GM12878 (cell line): ENCODE data around the gene ARPC1B. TPM values are rescaled to one million over a fixed set of nuclear protein-coding genes. Genes with fewer than 3 reads are reported as not detected.

ENCODE experiments used
- ATAC-seq: fragments of 200-7000 bp; cut with Tn5 transposase; 3 replicates; pipeline ENCODE4 v1.9.1; 2020; ENCODE audit warnings: mild to moderate bottlenecking, moderate library complexity
- BruUV-seq: library from RNA; stranded (reverse); fragments of 400-500 nt; replicated peaks from 2 replicates; lab custom pipeline; 2021; lab: Mats Ljungman, UMichigan
- CTCF ChIA-PET: fragments of 300-600 bp; sonication (Branson Sonifier 250); formaldehyde crosslinking; extraction: SDS; loops from one replicate; lab custom pipeline; 2021; ENCODE audit warnings: inconsistent platforms; lab: Yijun Ruan, JAX
- POLR2A ChIA-PET: fragments of 350-600 bp; formaldehyde crosslinking; extraction: SDS; loops from one replicate; lab custom pipeline; 2021; ENCODE audit warnings: inconsistent platforms; lab: Charles Lee
- RAD21 ChIA-PET: fragments of 300-600 bp; sonication (Branson Sonifier 250); formaldehyde crosslinking; loops from one replicate; lab custom pipeline; 2023; ENCODE audit warnings: antibody characterized with exemption; ENCODE audit not compliant: unreplicated experiment; lab: Charles Lee
- SMC1A ChIA-PET: fragments of 300-600 bp; sonication (Branson Sonifier 250); formaldehyde crosslinking; loops from one replicate; lab custom pipeline; 2023; ENCODE audit not compliant: unreplicated experiment, uncharacterized antibody; lab: Charles Lee
- DNase-seq: peaks from one replicate; pipeline ENCODE4 v3.0.0-alpha.2; 2011; ENCODE audit warnings: low read depth, low spot score
- FAIRE-seq: peaks from 3 replicates; lab custom pipeline; 2011; peaks lifted over from hg19 to GRCh38; lab: Jason Lieb, UNC
- H2AFZ ChIP-seq: 2 replicates; pipeline ENCODE4 v1.6.0; 2011; ENCODE audit warnings: low read depth, low read length, control low read depth; ENCODE audit not compliant: control insufficient read depth
- H3K27ac ChIP-seq: 2 replicates; pipeline ENCODE4 v1.5.1; 2011; ENCODE audit warnings: control low read depth; ENCODE audit not compliant: control insufficient read depth, insufficient read depth
- H3K27me3 ChIP-seq, 2 experiments: replicated peaks in 1 of 2; 2 replicates each; pipeline versions ENCODE4 v1.6.0 to v1.6.1; 2011; ENCODE audit warnings: low read length in 1 of 2; ENCODE audit not compliant: control insufficient read depth in 2 of 2, insufficient read depth in 2 of 2
- H3K36me3 ChIP-seq, 2 experiments: 2 replicates each; pipeline ENCODE4 v1.5.1; 2011; ENCODE audit warnings: low read length in 1 of 2; ENCODE audit not compliant: control insufficient read depth in 2 of 2, insufficient read depth in 2 of 2
- H3K4me1 ChIP-seq: 2 replicates; pipeline ENCODE4 v1.6.1; 2011; ENCODE audit warnings: mild to moderate bottlenecking, low read length, moderate library complexity, mixed read lengths; ENCODE audit not compliant: control insufficient read depth, insufficient read depth
- H3K4me2 ChIP-seq: 2 replicates; pipeline ENCODE4 v1.6.0; 2011; ENCODE audit warnings: control low read depth; ENCODE audit not compliant: control insufficient read depth, insufficient read depth
- H3K4me3 ChIP-seq: fragments of 200-600 bp; sonication (generic); 2 replicates; pipeline ENCODE4 v1.5.1; 2016
- H3K79me2 ChIP-seq: 2 replicates; pipeline ENCODE4 v1.6.0; 2011; ENCODE audit warnings: low read length; ENCODE audit not compliant: control insufficient read depth, insufficient read depth
- H3K9ac ChIP-seq: 2 replicates; pipeline ENCODE4 v1.8.0; 2011; ENCODE audit warnings: low read length, control low read depth, mixed read lengths; ENCODE audit not compliant: control insufficient read depth, insufficient read depth
- H3K9me3 ChIP-seq: replicated peaks from 3 replicates; pipeline ENCODE4 v1.5.1; 2011; ENCODE audit warnings: mild to moderate bottlenecking, low read length; ENCODE audit not compliant: control insufficient read depth, insufficient read depth
- H4K20me1 ChIP-seq: 2 replicates; pipeline ENCODE4 v1.6.0; 2011; ENCODE audit not compliant: control insufficient read depth, insufficient read depth
- BACH1 ChIP-seq: fragments of 450-650 bp; IDR thresholded peaks from 2 replicates; pipeline ENCODE4 v1.6.1; 2017; ENCODE audit warnings: mild to moderate bottlenecking, borderline replicate concordance
- BCL3 ChIP-seq: IDR thresholded peaks from 2 replicates; pipeline ENCODE4 v1.6.1; 2011; ENCODE audit warnings: borderline replicate concordance, low read depth, mild to moderate bottlenecking, moderate library complexity, low read length; ENCODE audit not compliant: insufficient read depth, poor library complexity, severe bottlenecking
- NFXL1 ChIP-seq: fragments of 450-650 bp; IDR thresholded peaks from 2 replicates; pipeline ENCODE4 v1.6.1; 2017; ENCODE audit warnings: antibody characterized with exemption, mild to moderate bottlenecking, borderline replicate concordance
- POLR2A ChIP-seq: IDR thresholded peaks from 2 replicates; pipeline ENCODE4 v1.6.1; 2011; ENCODE audit warnings: low read depth, mild to moderate bottlenecking, low read length
- POLR2AphosphoS2 ChIP-seq: IDR thresholded peaks from 2 replicates; pipeline ENCODE4 v1.6.1; 2011; ENCODE audit warnings: low read depth, mild to moderate bottlenecking, low read length, improper control_type of control experiment, moderate library complexity
- POLR2AphosphoS5 ChIP-seq: IDR thresholded peaks from 2 replicates; pipeline ENCODE4 v1.6.1; 2011; ENCODE audit warnings: mild to moderate bottlenecking, low read length, inconsistent platforms
- RUNX3 ChIP-seq: IDR thresholded peaks from 2 replicates; pipeline ENCODE4 v1.6.1; 2012; ENCODE audit warnings: low read length, inconsistent platforms
- ZNF384 ChIP-seq: IDR thresholded peaks from 2 replicates; pipeline ENCODE4 v1.6.1; 2012; ENCODE audit warnings: low read depth, mild to moderate bottlenecking, low read length, improper control_type of control experiment, borderline replicate concordance
- WGBS: methylation state at CpG from one replicate; pipeline ENCODE4 v1.1.6; 2016; ENCODE audit warnings: low lambda C conversion rate; ENCODE audit not compliant: insufficient replicate concordance, insufficient coverage; ENCODE audit errors: missing lambda C conversion rate; 5-methylcytosine and 5-hydroxymethylcytosine counted together
- in situ Hi-C: fragments of 300-500 bp; cut with MboI; formaldehyde crosslinking; loops from 9 replicates; pipeline ENCODE4 v1.14.3; 2018; ENCODE audit warnings: mixed read lengths
- intact Hi-C: fragments of 100-400 bp; cut with micrococcal nuclease; formaldehyde crosslinking; loops from one replicate; pipeline ENCODE4 v1.14.2; 2022; ENCODE audit not compliant: unreplicated experiment
- polyA plus RNA-seq, 11 experiments: library from polyadenylated mRNA; depleted of rRNA in 4 of 11; unstranded in 6 of 11; stranded (reverse) in 5 of 11; fragments of >200 nt; fragmentation: Nextera tagmentation in 4 of 11; fragmentation: Illumina TruSeq in 1 of 11; extraction: Ambion mirVana in 4 of 11; extraction: Trizol in 1 of 11; gene quantifications; 1 replicate in 1 of 11; 2 replicates in 10 of 11; pipeline versions ENCODE4 v1.2.1 to v1.2.3, GENCODE V29; 2011 to 2016; ENCODE audit warnings: inconsistent platforms in 2 of 11, missing spikeins in 2 of 11, low read depth in 1 of 11
- total RNA-seq, 4 experiments: library from RNA; depleted of rRNA in 3 of 4; stranded (reverse); fragments of >200 nt in 3 of 4; fragmentation: Illumina TruSeq in 1 of 4; extraction: Trizol in 1 of 4; gene quantifications; 2 replicates each; pipeline versions ENCODE4 v1.2.1 to v1.2.3, GENCODE V29; 2013 to 2021

Gene ARPC1B
- total and polyA plus RNA-seq, 10 of the 15 experiments (the other 5 are each of a cell fraction or from before 2014, with no cell fraction given): 14.1 to 762 (median 387) TPM

- 21% methylated on average over 68 of the region's 68 CpGs for WGBS
- Histone ChIP-seq H3K4me2 (0 out of 2 replicates have a peak overlapping the region, but pooled peaks have one; percentile 7), H3K9me3 (no peaks in the 10 kb centered on the region), H4K20me1 (no peaks in the 10 kb centered on the region), H3K79me2 (no peaks in the 10 kb centered on the region; the same call in 1 of the 2 replicates), H3K4me1 (peaks cover 4% of the 10 kb centered on the region; the same call in 1 of the 2 replicates), H3K27me3 (no peaks in the 10 kb centered on the region), H3K9ac (no peak overlapping the region), H3K36me3 (peaks cover 48 to 62% of the 10 kb centered on the region in 2 experiments), H2AFZ (no peak overlapping the region), H3K27ac (no peak overlapping the region), H3K4me3 (no peak overlapping the region)
- ChIA-PET POLR2A (interaction anchor here (0.5 kb wide), 1 partner anchor 10 kb away, joined by 4 read pairs; no protein-coding TSS in a partner anchor), RAD21 (no interaction called here), CTCF (interaction anchor here (1.1 to 2.1 kb wide), 2 partner anchors 14 to 63 kb away, joined by 4 to 6 read pairs; no protein-coding TSS in a partner anchor), SMC1A (interaction anchor here (2.8 kb wide), 1 partner anchor 14 kb away, joined by 8 read pairs; no protein-coding TSS in a partner anchor)
- in situ Hi-C loops (no loop called here), intact Hi-C loops (no loop called here)
- DNase-seq (no peak), ATAC-seq (peak; percentile 85), FAIRE-seq (no peak)
- TF ChIP-seq ZNF384: no peak
- peak; percentile 3; the same call in 1 of the 2 replicates for TF ChIP-seq POLR2A
- 0 out of 2 replicates have a peak, but pooled peaks have one; percentile 65 for TF ChIP-seq POLR2AphosphoS5
- 0 out of 2 replicates have a peak, but pooled peaks have one; percentile 7 for TF ChIP-seq RUNX3
- 0 out of 2 replicates have a peak, but pooled peaks have one; percentile 37 for TF ChIP-seq BACH1
- peak; percentile 14 for TF ChIP-seq BCL3
- 0 out of 2 replicates have a peak, but pooled peaks have one; percentile 19 for TF ChIP-seq POLR2AphosphoS2
- no peak for TF ChIP-seq NFXL1
- BruUV-seq: no TSS peak
These were observed 18.3 kb downstream of the ARPC1B start for GRCh38 chr7:99392659-99393354.
